Fibroblast of lung (primary cell): ENCODE measurements around the gene TMEM92. TPM values are rescaled to one million over a fixed set of nuclear protein-coding genes. Genes with fewer than 3 reads are reported as not detected.

Source experiments
- DNase-seq, 2 donors: peaks; one replicate each; pipeline versions ENCODE4 v3.0.0 to v3.0.0-alpha.2; 2010; ENCODE audit warnings: low read depth in 2 of 2
- H2AFZ ChIP-seq: 2 replicates; pipeline ENCODE4 v1.5.1; 2012; ENCODE audit warnings: low read length, control low read depth, inconsistent platforms
- H3K27ac ChIP-seq: 2 replicates; pipeline ENCODE4 v1.5.1; 2011; ENCODE audit warnings: low read length, control low read depth; ENCODE audit not compliant: insufficient read depth
- H3K27me3 ChIP-seq: 2 replicates; pipeline ENCODE4 v1.5.1; 2011; ENCODE audit warnings: mild to moderate bottlenecking, low read length; ENCODE audit not compliant: control insufficient read depth, insufficient read depth
- H3K36me3 ChIP-seq: 2 replicates; pipeline ENCODE4 v1.5.1; 2011; ENCODE audit warnings: low read length; ENCODE audit not compliant: control insufficient read depth, insufficient read depth
- H3K4me1 ChIP-seq: 2 replicates; pipeline ENCODE4 v1.5.1; 2011; ENCODE audit warnings: low read length; ENCODE audit not compliant: control insufficient read depth, insufficient read depth; ENCODE audit errors: extremely low read depth
- H3K4me2 ChIP-seq: 2 replicates; pipeline ENCODE4 v1.5.1; 2011; ENCODE audit warnings: low read length, control low read depth; ENCODE audit not compliant: insufficient read depth; ENCODE audit errors: extremely low read depth
- H3K4me3 ChIP-seq, 4 experiments: fragments of 200-600 bp in 1 of 4; sonication (generic) in 1 of 4; replicated peaks in 1 of 4; 2 replicates each; pipeline ENCODE4 v1.5.1; 2011 to 2016; ENCODE audit warnings: low read length in 4 of 4, low read depth in 3 of 4, mild to moderate bottlenecking in 3 of 4, control low read depth in 2 of 4, inconsistent platforms in 1 of 4, mixed read lengths in 1 of 4; ENCODE audit not compliant: insufficient read depth in 1 of 4; ENCODE audit errors: control extremely low read depth in 1 of 4
- H3K79me2 ChIP-seq: 2 replicates; pipeline ENCODE4 v1.5.1; 2012; ENCODE audit warnings: mild to moderate bottlenecking, low read length, inconsistent platforms; ENCODE audit not compliant: control insufficient read depth, insufficient read depth
- H3K9ac ChIP-seq: 2 replicates; pipeline ENCODE4 v1.5.1; 2011; ENCODE audit warnings: mild to moderate bottlenecking, low read length, control low read depth; ENCODE audit not compliant: insufficient read depth
- H3K9me3 ChIP-seq: 2 replicates; pipeline ENCODE4 v1.5.1; 2012; ENCODE audit warnings: low read depth, low read length; ENCODE audit not compliant: control insufficient read depth, insufficient read depth
- H4K20me1 ChIP-seq: 2 replicates; pipeline ENCODE4 v1.5.1; 2011; ENCODE audit warnings: low read length; ENCODE audit not compliant: control insufficient read depth, insufficient read depth; ENCODE audit errors: extremely low read depth
- CTCF ChIP-seq, 2 donors: IDR thresholded peaks in 1 of 2; conservative IDR thresholded peaks in 1 of 2; 1 replicate in 1 of 2; 2 replicates in 1 of 2; pipeline ENCODE4 v1.5.1; 2011 to 2012; ENCODE audit warnings: low read length in 2 of 2, control low read depth in 1 of 2, inconsistent platforms in 1 of 2, low read depth in 1 of 2, mild to moderate bottlenecking in 1 of 2
- EZH2 ChIP-seq: IDR thresholded peaks from 2 replicates; pipeline ENCODE4 v1.5.1; 2012; ENCODE audit warnings: low read length, control low read depth, mild to moderate bottlenecking; ENCODE audit errors: missing control alignments
- polyA plus RNA-seq, 2 donors: library from polyadenylated mRNA; depleted of rRNA in 1 of 2; stranded (reverse) in 1 of 2; unstranded in 1 of 2; fragments of >200 nt; gene quantifications; 2 replicates each; pipeline ENCODE4 v1.2.1, GENCODE V29; 2011 to 2012; ENCODE audit warnings: missing spikeins in 1 of 2
- total RNA-seq: library from RNA; depleted of rRNA; stranded (reverse); fragments of >200 nt; gene quantifications from 2 replicates; pipeline ENCODE4 v1.2.1, GENCODE V29; 2014

Gene TMEM92
- total and polyA plus RNA-seq, 2 donors (not counting 1 experiment from before 2014, with no cell fraction given): under 0.01 to 0.05 TPM

- H2AFZ ChIP-seq: peak overlapping the region; percentile 30
- H3K9ac ChIP-seq: peak overlapping the region; percentile 55
- TF ChIP-seq CTCF (conservative IDR thresholded peaks at IDR 0.05 in 1 of 2, IDR thresholded peaks at IDR 0.05 in 1 of 2; ENCODE audit: low read depth in 1 of 2, low read length in 2 of 2): peak; percentile 28 to 65
- TF ChIP-seq EZH2: no peak
- peak overlapping the region; percentile 64 for H3K27ac ChIP-seq
- H4K20me1 ChIP-seq: no peaks in the 10 kb centered on the region
- DNase-seq: peak in 1 of 2 donors; percentile 60
- H3K4me1 ChIP-seq: peaks cover 15% of the 10 kb centered on the region
- no peaks in the 10 kb centered on the region for H3K27me3 ChIP-seq
- no peaks in the 10 kb centered on the region for H3K9me3 ChIP-seq
- peak overlapping the region; percentile 29 to 66 (median 46) for H3K4me3 ChIP-seq
- no peaks in the 10 kb centered on the region for H3K36me3 ChIP-seq
- peaks cover 2% of the 10 kb centered on the region for H3K79me2 ChIP-seq
- peak overlapping the region; percentile 87 for H3K4me2 ChIP-seq
Measured at GRCh38 chr17:50272711-50273653, 1.3 kb upstream of the TMEM92 start.

GRCh38 chr17:50273654-50274040, 619 bp upstream of the TMEM92 start:
- no peaks in the 10 kb centered on the region for H3K27me3 ChIP-seq
- H3K4me1 ChIP-seq: peaks cover 12% of the 10 kb centered on the region
- no peaks in the 10 kb centered on the region for H4K20me1 ChIP-seq
- no peak overlapping the region for H3K27ac ChIP-seq
- H3K9me3 ChIP-seq: no peaks in the 10 kb centered on the region
- no peaks in the 10 kb centered on the region for H3K36me3 ChIP-seq
- no peak overlapping the region for H3K4me2 ChIP-seq
- no peak overlapping the region for H3K9ac ChIP-seq
- TF ChIP-seq CTCF (conservative IDR thresholded peaks at IDR 0.05 in 1 of 2, IDR thresholded peaks at IDR 0.05 in 1 of 2; ENCODE audit: low read depth in 1 of 2, low read length in 2 of 2) (no peak), EZH2 (no peak)
- peaks cover 2% of the 10 kb centered on the region for H3K79me2 ChIP-seq
- H3K4me3 ChIP-seq: peak overlapping the region in 1 of 4 experiments; percentile 66
- DNase-seq: no peak
- no peak overlapping the region for H2AFZ ChIP-seq

GRCh38 chr17:50274897-50275221, 593 bp downstream of the TMEM92 start:
- Histone ChIP-seq H2AFZ (no peak overlapping the region), H3K4me2 (no peak overlapping the region), H3K9ac (no peak overlapping the region), H4K20me1 (no peaks in the 10 kb centered on the region), H3K27me3 (no peaks in the 10 kb centered on the region), H3K36me3 (peaks cover 2% of the 10 kb centered on the region), H3K9me3 (no peaks in the 10 kb centered on the region), H3K4me1 (peaks cover 15% of the 10 kb centered on the region), H3K4me3 (no peak overlapping the region), H3K79me2 (no peaks in the 10 kb centered on the region), H3K27ac (no peak overlapping the region)
- no peak for DNase-seq
- TF ChIP-seq CTCF (conservative IDR thresholded peaks at IDR 0.05 in 1 of 2, IDR thresholded peaks at IDR 0.05 in 1 of 2; ENCODE audit: low read depth in 1 of 2, low read length in 2 of 2): no peak
- TF ChIP-seq EZH2: no peak
